CD4-positive, alpha-beta T cell treated with Interleukin-6 for 4 hours (primary cell): ENCODE measurements around the gene SPRED3.

Experiments used
- DNase-seq: peaks from one replicate; pipeline ENCODE4 v3.0.0-alpha.2; 2020; ENCODE audit warnings: mixed read lengths

Gene SPRED3

GRCh38 chr19:38374332-38375097 is 14.0 kb upstream of the SPRED3 start, which contains the start of gene PSMD8:
TSS of gene PSMD8 (plus strand) at chr19:38374571. CDS start at chr19:38374602, 31 bp downstream.
- DNase-seq: peak; percentile 99

GRCh38 chr19:38375098-38375493 is 13.4 kb upstream of the SPRED3 start:
- DNase-seq: no peak

- no peak for DNase-seq
Observed at GRCh38 chr19:38375748-38376147, 12.7 kb upstream of the SPRED3 start.

- no peak for DNase-seq
Observed at GRCh38 chr19:38376576-38376975, 11.9 kb upstream of the SPRED3 start.

GRCh38 chr19:38377052-38377451 is 11.4 kb upstream of the SPRED3 start:
- DNase-seq: no peak

DNA sequence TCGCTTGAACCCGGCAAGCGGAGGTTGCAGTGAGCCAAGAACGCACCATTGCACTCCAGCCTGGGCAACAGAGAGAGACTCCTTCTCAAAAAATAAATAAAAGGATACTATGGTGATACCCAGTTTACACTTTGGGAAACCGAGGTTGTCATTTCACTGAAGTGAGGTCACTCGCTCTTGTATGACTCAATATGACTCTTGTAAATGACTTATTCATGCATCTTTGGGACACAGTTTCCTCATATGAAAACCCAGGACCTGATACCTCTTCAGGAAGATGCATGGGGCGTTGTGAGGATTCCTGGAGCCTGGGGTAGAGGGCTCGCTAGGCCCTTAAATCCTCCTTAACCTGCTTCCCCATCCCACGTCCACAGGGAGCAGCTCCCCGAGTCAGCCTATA is 9.6 kb upstream of the SPRED3 start:
- DNase-seq: no peak

DNA sequence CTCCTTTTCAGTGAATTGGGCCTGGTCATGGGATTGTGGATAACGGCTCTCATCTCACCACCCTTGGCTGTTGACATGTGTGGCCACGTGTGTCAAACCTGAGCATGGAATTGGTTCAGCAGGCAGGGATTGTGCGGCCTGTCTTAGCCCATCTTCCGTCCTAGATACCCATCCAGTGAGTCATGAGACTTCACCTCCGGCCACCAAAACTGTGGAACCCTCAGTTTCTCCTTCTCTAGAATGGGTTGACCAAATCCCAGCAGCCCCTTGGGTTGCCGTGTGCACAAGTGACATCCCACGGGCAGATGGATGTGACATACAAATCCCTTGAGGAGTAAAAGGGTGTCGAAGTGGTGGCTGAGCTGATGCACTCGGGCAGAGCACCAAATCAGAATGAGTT is 7.4 kb upstream of the SPRED3 start:
- DNase-seq: no peak

DNA sequence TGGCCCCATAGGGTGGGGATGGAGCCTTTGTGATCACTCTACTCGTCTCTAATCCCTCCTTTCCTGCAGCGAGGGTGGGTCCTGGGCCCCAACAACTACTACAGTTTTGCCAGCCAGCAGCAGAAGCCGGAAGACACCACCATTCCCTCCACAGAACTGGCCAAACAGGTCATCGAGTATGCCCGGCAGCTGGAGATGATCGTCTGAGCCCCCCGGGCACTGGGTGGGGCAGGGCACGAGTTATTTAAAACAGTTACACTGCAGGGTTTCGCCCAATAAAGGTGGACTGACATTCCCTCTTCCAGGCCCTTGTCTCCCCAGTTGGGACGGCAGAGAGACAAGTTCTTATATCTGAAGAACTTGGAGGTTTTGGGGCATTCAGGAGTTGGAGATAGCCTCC is 5.3 kb upstream of the SPRED3 start:
- DNase-seq: no peak

- DNase-seq: no peak
Observed at GRCh38 chr19:38383743-38384142, 4.8 kb upstream of the SPRED3 start.

DNA sequence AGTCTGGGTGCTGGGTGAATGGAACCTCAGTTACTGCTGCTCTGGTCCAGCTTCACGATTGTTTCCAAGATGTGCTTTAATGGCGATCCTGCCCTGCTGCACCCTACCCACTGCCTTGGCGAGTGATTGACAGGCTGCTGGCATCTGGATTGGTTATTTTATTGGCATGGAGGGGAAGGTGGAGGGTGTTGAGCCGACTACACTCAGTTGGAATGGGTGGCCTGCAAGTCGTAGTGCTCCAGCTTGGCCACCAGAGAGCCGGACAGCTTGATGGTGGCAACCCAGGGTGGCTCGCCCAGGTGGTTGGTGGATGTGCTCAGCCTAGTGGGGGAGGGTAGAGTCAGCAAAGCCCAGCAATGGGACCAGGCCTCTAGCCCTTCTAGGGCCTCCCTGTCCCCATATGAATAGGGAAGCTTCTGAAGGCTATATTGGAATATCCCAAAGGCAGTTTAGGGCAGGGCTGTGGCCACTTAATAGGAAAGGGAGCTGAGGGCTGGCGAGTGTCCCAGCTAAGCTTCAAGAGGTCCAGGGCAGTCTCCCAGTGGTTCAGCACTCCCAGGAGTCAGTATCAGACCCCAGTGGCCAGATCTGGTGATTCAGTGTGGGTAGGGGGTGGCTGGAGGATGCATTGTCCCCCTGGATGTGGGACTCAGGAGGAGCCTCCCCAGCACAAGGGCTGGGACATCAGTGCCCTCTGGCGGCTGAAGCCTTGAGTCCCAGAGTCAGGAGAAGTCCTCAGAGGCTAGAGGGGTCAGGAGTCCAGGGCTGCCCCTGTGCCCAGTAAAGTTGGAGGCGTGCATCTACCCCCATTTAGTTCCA is 4.1 kb upstream of the SPRED3 start:
- no peak for DNase-seq

DNA sequence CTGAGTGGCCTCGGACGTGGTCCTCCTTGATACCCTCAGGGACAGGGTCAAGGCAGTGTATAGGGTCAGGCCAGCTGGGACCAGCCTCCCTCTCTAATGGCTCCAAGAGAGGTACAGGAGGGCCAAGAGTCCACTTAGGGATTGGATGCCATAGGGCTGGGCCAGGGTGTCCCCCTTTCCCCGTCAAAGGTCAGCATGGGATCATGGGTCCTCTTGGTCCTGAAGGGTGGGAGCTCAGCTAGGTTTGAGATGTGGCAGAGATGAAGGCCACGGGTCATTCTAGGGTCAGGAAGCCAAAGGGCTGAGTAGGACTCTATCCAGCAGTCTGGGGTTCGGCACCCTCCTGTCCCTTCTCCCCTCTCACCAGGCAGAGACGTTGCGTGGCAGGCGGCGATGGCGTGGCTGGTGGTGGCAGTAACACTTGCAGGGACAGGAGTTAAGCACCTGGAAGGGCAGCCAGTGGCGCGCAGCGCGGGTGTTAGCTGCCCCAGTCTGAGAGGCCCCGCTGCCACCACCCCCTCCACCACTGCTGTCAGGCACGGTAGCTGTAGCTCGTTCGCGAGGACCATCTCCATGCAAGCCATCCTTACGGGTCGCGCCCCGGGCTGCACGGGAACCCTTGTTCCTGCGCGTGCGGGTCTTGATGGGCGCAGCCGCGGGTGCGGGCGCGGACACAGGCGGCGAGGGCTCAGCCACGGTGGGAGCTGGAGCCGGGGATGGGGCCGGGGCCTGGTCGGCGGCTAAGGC is 3.3 kb upstream of the SPRED3 start:
- no peak for DNase-seq

GRCh38 chr19:38385804-38386257 is 2.7 kb upstream of the SPRED3 start:
- no peak for DNase-seq

GRCh38 chr19:38386300-38386970 is 2.1 kb upstream of the SPRED3 start:
- no peak for DNase-seq

DNA sequence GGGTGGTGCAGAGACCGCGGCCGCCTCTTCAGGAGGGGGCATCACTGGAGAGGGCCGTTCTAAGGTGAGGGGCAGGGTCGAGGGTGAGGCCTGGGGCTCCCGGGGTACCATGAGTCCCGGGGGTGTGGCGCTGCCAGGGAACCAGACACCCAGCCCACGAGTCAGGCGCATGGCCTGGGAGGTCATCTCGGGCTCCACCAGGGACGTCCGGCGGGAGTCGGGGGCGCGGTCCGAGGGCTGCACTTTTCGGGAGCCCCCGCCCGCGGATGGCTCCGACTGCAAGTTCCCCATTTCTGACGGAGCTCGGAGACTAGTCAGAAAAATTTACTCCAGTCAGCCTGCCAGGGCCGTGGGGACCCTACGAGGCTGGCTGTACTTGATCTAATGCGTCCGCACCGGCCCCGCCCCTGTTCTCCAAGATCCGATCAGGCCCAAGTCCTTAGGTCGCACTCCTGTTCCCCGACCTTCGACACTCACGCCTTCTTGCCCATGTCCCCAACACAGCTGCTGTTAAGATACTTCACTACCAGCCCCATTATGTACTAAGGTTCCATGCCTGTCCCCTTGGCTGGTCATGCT is 1.4 kb upstream of the SPRED3 start:
- no peak for DNase-seq

DNA sequence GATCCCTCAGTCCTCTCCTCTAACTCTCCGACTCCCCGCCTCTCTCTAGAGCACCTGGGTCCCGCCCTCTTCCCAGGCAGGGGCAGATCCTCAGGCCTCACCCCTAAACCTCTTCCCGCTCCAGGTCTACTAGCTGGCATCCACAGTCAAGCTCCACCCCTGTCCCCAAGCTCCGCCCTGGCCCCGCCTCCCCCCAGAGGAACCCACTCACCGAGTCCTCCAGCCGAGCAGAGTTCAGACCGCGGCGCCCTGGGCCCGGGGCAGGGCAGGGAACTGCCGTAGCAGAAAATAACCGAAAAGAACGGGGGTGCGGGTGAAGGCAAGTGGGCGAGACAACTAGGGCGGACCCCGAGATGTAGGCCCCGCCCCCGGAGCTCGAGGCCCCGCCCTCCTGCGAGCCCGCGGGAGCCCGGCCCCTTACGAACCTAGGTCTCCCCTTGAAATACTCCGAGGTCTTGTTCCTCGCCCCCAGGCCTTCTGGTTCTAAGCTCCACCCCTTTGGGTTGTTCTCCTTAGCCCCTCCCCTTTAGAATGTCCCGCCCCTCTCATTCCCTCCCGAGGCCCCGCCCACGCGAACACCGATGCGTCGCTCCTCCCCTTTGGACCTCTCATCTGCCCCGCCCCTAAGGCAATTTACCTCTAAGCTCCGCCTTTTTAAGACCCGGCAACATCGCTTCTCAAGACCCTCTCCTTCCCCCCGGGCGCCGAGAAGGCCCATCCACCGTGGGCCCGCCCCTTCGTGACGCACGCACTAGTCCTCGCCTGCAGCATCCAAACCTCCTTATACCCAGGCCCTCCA is 748 bp upstream of the SPRED3 start, which contains the start of gene GGN:
TSS of gene GGN (minus strand) at position 485 of the 799 bp plus-strand sequence. CDS start 773 bp downstream, outside the sequence.
- peak; percentile 82 for DNase-seq

DNA sequence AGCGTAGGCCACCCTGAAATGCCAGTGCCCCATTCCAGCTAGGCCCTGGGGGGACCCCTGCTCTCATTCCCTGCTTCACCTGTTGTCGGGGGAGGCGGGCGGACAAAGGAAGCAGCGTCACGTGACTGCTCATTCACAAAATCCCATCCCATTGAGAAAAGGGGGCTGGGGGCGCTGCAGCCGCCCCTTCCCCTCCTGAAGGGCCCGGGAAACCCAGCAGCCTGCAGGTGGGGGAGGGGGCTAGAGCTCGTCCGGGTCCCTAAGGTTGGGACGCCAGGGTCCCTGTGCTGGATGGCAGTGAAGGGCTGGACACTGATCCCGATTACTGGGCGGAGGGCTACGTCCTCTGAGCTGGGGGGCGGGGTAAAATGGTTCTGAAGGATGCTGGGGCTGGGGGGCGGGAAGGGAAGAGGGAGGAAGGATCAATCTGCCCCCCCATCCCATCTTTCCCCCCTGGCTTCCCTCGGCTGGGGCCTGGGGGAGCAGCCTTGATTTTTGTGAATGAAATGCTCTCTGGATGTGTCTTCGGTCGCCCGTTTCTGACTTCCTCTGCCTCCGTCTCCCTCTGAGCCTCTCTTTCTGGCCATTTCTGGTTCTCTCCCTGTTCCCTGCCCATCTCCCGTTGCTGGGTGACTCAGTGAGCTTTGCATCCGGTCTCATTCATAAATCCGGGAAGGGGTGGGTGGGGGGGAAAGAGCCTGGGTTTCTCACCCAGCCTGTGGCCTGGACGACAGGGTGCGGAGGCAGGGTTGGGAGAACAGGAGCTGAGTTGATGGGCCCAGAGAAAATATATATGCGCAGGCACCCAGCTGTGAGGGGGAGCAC is 816 bp downstream of the SPRED3 start:
- peak; percentile 35 for DNase-seq

DNA sequence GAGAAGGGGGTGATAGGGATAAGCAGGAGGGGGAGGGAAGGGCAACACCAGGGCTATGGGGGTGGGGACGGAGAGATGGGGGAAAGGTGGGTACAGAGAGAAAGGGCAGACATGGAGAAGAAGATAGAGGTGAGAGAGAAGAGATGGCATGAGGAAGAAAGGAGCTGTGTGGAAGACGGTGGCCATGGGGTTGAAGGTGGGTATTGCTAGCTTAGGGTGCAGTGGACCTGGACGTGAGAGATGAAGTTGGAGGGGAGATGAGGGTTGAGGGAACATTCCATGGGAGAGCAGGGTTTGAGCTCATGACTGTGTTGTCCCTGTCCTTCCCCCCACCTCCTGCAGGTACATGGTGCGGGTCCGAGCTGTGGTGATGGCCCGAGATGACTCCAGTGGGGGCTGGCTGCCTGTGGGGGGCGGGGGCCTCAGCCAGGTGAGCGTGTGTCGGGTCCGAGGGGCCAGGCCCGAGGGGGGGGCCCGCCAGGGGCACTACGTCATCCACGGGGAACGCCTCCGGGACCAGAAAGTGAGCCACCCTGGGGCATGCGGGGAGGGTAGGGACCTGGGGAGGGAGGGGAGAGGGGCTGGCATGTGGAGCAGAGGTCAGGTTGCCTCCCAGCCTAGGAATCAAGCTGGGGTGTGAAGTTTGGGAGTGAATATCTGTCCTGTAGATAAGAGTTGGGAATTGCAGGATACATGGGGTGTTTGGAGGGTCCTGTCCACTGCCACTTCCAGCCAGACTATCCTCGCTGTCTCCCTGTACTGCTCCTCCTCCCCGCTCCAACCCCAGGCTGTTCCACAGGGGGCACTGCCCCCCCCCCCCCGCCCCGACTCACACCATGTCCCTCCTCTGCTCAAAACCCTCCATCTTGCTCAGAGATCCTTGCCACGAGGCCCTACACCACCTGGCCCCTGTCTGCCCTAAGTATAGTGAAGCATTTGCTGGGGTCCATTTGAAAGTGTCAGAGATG is 1.7 kb downstream of the SPRED3 start:
- DNase-seq: no peak

- no peak for DNase-seq
Observed at GRCh38 chr19:38391911-38392464, 3.5 kb downstream of the SPRED3 start.
